ENCODE measurements around the gene HOXA3. TPM values are rescaled to one million over a fixed set of nuclear protein-coding genes. Genes with fewer than 3 reads are reported as not detected.

The HOXA3 gene
- total and polyA plus RNA-seq, 2 of the 8 experiments (the other 6 are each of a cell fraction or from before 2014, with no cell fraction given), result not detected

GRCh38 chr7:27134392-27134791 is 18.0 kb downstream of the HOXA3 start (continued):
- no peak for TF ChIP-seq CTCF (IDR thresholded peaks at IDR 0.05; ENCODE audit: control extremely low read depth in 1 of 3, insufficient read depth in 1 of 3, low read depth in 1 of 3, low read length in 3 of 3)
- no peak for TF ChIP-seq GABPA (IDR thresholded peaks at IDR 0.05; ENCODE audit: borderline replicate concordance, insufficient read depth, low read length)
- no peak for TF ChIP-seq PHF8 (conservative IDR thresholded peaks at IDR 0.05; ENCODE audit: low read depth, low read length)
- TF ChIP-seq MAFK (IDR thresholded peaks at IDR 0.05; ENCODE audit: low read depth, low read length), result no peak
